HG03565 (cell line): Measurements from ENCODE around the gene TOP1.
"Not testable (repeated sequence)": the region's sequence is repeated elsewhere in the genome, so short reads cannot be mapped to it uniquely, and the experiment has no call there.

Experiments
- ATAC-seq: cut with Tn5 transposase; IDR thresholded peaks from one replicate; pipeline ENCODE4 v1.9.1; 2021; ENCODE audit warnings: mild to moderate bottlenecking, moderate library complexity; ENCODE audit not compliant: unreplicated experiment

Gene TOP1

DNA sequence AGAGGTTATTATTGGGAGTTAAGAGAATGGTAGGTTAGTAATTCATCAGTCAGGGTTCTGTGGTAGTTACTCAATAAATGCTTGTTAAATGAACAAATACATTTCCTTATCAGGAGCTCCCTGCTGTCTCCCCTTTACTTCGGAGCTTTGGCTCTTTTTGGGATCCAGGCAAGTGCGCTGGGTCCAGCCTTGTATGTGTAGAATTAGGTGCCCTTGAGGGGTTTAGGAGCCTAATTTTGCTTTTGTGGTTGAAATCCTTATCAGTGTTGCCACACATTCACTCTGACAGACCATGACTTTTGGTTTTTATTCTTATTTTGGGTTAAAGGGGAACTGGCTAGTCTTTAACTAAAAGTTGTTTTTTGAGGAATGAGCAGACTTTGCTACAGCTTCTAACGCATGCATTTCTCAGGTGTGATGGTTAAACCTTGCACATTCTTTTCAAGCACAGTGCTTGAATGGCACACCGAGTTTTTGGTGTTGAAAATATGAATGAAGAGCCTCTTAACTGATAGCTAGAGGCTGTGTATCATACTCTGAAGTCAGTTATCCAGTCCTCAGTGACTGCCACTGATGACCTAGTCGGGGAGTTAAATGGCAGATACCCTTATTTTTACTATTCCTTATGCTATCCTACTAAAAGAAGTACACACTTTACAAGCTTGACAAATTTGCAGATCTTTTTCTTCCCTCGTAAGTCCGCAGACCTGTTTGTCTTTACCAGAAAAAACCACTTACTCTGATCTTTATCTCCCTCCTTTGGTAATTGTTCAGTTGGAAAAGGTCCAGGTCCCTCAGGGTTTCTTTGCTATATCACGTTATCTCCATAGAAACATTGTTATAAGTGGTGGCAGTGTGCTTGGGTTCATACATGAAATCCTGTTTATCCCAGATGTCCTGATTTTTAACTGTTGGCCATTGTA lies 58.0 kb downstream of the TOP1 start:
- no peak for ATAC-seq

DNA sequence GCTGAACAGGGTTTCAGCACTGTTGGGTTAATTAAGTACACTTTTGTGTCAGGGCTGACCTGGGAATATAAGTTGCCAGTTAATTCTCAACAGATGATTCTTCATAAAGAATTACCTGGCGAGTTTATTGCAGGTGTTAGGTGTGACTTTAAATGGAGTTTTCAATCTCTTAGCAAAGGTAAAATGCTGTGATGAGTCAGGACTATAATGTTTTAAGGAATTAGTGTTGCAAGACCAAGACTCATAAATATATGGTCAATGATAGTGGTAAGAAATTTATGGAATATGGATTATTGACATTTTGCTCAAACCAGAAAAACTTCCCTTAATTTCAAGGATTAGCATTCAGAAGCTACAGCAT lies 58.7 kb downstream of the TOP1 start:
- no peak for ATAC-seq

DNA sequence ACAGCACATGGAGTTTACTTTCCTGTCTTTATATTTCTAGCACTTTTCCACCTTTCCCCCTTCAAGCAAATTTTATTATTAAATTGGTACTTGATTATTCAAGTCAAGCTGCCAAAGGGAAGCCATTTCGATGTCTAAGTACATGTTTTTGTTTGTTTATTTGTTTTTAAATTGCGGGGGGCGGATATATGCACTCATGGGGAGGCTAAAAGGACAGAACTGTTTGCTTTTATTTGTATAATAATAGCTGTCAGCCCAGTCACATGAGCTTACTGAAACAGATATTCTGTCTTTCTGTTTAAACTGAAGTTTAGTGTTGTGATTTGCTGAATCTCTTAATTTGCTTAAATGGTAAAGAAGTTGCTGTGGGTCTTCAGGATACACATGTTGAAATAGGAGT lies 59.2 kb downstream of the TOP1 start:
- ATAC-seq: no peak

DNA sequence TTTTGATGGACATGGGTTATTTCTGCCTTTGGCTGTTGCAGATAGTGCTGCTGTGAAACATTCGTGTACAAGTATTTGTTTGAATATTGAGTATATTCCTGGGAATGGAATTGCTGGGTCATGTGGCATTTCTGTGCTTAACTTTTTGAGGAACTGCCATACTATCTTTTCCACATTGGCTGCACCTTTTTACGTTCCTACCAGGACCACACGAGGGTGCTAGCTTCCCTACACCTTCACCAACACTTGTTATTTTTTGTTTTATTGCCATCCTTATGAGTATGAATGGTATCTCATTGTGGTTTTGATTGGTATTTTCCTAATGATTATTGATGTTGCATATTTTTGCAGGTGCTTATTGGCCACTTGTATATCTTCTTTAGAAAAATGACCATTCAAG lies 60.9 kb downstream of the TOP1 start:
- no peak for ATAC-seq

DNA sequence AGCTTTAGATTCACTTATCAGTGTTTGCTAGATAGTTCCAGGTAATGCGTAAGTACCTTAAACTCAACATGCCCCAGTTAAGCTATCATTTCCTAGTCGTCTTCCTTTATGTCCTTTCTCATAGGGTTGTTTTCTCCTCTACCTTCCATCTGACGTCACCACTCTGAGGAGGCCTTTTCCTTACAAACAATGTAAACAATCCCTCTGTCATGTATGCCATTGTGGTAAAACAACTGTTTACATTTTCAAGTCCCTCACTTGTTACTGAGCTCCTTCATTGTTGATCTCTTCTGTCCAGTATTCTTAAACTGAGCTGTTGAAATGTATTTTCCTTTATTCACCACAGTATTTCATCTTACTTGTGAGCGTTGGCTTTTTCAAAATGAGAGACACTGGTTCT lies 63.3 kb downstream of the TOP1 start:
- no peak for ATAC-seq

DNA sequence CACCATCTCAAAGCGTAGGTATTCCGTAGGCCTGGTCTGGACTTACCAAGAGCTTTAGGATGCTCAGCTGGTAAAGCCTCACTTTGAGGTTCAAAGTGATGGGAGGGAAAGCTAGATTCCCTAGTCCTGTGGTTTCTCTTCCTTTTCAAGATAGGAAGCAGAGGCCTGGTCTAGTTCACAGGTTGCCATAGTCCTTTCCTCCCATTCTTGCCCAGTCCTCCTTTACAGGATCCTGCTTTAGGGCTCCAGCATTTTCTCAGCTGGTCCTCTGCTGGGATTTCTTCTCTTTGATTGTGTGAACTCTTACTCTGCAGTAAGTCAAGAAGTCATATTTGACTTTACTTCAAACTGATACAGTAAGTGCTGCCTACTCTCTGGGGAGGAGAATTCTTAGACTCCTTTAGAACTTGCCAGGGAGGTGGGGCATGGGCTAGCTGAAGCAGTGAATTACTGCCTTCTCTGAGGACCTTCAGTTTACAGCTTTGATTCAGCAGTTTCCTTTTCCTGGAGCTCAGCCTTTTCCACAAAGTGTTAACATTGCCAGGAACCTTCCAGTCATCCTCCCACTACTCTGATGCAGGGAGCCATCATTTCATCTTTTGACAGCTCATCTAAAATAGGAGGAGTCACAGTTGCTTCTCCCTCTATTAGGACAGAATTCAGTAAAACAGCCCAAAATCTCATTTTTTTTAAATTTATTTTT lies 65.9 kb downstream of the TOP1 start:
- no peak for ATAC-seq

DNA sequence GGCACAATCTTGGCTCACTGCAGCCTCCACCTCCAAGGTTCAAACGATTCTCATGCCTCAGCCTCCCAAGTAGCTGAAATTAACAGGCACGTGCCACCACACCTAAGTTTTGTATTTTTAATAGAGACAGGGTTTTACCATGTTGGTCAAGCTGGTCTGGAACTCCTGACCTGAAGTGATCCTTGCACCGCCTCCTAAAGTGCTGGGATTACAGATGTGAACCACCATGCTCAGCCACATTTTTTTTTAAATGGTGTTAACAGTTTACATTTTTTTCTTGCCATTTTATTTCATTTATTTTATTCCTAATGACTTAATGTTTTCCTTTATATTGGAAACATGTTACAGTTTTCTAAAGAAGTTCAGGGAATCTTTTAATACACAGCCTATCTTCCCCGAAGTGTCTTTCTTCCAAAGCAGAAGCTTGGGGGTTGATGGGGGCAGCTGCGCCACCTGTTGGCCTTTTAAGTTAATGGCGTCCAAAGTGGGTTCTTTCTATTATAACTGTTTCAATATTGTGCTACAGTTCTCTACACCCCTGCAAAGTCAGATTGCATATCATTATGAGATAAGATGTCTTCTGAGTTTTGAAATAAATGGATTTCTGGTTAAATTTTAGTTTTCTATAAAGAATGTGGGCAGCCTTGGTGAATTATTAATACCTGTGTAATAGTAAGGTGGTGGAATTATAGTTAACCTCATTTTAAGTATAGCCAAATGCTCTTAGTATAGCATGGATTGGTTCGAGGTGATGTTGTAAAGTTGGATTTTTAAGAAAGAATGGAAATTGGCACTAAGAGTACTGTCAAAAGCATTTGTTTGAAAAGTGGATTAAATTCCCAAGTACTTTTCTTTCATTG lies 66.7 kb downstream of the TOP1 start:
- ATAC-seq: no peak

DNA sequence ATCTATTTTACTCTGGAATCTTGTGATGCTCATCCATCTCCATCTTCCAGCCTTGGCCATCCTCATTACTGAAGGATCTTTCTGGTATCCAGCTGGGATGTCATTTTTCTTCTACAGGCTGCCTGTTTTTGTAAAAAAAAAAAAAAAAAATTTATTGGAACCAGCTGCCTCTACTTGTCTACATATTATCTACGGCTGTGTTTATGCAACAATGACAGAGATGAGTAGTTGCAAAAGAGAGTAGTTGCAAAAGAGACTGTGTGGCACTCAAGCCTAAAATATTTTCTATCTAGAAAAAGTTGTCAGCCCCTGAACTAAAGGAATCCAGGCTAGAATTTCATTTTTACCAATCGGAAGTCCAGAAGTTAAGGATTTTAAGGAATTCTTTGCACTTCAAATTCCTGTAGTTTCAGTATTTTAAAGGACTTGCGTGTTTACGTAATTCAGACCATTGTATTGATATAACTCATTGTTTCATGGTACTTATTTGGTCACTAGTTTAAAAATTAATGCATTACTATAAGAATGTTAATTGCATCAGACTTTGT lies 70.2 kb downstream of the TOP1 start:
- ATAC-seq: no peak

DNA sequence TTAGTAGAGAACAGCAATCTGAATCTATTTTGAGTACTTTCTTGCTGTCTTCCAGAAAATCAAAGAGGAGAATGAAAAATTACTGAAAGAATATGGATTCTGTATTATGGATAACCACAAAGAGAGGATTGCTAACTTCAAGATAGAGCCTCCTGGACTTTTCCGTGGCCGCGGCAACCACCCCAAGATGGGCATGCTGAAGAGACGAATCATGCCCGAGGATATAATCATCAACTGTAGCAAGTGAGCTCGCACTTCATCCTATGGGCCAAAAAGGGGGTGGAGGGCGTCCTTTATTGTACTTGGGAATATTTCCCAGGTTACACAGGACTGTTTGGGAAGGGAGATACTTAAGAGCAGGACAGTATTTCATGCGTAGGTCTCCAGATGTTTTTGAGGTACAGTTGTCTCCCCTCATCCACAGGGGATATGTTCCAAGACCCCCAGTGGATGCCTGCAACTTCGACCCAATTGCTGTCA lies 71.4 kb downstream of the TOP1 start:
- no peak for ATAC-seq

DNA sequence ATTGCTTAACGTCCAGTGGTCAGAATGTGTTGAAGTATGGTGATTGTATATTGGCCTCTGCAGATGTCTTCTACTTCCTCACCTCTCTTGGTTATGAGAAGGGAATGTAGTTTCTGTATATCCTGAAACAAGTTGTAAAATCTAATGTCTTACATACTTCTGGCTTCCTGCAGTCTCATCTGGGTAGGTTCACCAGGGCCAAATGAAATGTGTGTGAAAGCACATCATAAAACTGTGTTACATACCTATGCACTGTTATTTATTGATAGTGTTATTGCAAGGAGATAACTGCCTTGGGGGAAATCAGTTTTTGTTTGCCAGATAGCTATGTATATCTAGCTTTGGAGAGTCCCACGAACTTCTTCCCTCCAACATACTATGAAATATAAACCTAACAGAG lies 73.0 kb downstream of the TOP1 start:
- no peak for ATAC-seq

DNA sequence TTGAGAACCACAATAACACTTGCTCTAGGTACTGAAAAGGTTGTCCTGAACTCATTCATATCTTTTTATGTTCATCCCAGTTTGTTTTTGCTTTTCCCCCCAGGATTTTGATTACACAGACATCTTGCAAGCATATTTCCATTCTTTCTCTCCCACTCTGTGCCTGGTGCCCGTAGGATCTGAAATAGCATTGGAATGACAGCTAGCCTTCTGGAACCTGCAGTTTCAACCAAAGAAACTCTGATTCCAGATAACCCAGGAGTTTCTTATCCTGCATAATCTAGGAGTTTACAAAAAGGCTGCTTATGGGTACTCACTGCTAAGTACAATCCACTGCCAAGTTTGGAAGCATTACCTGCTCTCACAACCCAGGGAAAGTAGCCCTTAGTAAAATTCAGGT lies 79.9 kb downstream of the TOP1 start:
- ATAC-seq: no peak

DNA sequence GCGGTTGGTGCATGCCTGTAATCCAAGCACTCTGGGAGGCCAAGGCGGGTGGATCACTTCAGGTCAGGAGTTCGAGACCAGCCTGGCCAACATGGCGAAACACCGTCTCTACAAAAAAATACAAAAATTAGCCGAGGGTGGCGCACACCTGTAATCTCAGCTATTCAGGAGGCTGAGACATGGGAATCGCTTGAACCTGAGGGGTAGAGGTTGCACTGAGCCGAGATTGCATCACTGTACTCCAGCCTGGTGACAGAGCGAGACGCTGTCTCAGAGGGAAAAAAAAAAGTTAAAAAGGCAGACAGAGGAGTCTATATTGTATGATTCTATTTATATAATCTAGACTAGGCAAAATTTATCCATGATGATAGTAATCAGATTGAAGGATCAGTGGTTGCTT lies 81.4 kb downstream of the TOP1 start:
- ATAC-seq: no peak

DNA sequence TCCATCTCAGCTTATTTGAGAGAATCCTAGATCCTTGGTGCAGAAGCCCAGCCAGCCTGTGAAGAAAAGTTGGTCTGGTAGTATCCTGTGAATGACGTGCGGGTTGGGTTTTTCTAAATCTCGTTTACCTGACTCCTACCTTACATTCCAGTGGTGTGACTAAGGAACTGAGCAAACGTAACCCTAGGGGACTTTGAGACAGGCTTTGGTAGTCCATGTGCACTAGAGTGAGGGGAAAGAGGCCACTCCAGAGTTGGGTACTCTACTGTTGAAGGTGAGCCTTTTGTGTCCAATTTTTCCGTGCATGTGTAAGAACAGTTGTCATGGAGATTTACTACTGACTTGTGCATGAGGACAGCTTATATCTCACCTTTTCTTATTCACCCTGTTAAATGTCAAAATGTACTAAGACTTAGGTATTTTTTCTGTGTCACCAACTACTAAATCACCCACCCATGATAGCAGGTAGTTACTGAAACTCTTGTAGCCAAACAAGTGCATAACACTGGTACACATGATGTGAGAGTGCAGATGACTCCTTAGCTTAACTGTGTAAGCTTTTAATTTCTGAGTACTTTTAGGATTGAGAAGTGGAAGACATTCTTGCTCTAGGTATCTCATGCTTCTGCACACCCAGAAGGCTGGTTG lies 82.4 kb downstream of the TOP1 start:
- ATAC-seq: no peak

DNA sequence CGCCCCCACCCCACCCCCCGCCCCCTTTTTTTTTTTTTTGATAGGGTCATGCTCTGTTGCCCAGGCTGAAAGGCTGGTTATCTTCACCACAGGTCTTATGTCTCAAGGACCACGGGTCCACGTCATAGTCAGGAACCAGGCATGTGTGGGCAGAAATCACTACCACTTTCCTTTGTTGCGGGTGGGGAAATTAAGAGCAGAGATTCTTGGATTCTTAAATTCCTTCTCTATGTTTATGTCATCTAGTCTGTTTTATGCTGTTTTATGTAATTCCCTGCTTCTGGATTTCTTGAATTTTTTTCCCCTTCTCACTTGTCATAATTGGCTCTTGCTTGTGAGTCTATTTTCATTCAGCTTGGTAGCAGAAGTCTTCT lies 82.9 kb downstream of the TOP1 start:
- no peak for ATAC-seq

DNA sequence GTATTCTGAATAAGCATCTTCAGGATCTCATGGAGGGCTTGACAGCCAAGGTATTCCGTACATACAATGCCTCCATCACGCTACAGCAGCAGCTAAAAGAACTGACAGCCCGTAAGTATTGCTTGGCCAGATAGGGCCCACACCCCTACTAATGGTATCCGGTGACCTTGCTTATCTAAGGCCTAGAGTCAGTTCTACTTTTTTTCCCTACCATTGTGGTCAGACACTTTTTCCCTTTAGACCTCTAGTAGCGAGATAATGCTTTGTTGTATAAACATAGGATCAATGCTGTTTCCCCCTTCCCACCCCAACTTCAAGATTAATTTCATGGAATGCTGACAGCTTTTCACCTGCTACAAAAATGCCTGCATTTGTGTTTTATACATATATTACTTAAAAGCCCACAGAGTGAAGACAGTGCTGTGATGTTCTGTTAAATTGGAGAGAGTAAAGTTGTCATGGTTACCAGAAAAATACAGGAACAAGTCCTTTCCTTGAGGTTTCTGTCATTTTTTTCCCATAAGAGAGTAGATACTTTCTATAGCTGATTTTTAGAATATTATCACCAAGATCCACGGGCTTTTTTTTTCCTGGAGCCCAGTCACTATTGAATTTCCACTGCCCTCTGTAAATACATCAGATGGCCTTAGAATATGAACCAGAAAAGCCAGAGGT lies 87.8 kb downstream of the TOP1 start:
- ATAC-seq: no peak

DNA sequence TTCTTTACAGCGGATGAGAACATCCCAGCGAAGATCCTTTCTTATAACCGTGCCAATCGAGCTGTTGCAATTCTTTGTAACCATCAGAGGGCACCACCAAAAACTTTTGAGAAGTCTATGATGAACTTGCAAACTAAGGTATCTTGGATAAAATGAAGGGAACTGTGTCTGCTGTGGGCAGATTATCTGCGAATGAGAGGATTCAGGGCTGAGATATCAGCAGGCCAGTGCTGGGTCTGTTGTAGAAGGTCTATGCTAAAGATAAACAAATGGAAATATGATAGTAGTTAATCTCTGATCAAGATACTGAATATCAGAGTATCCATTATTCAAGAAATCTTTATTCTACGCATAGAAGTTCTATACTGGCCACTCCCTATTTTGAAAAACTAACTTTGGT lies 89.5 kb downstream of the TOP1 start:
- ATAC-seq: not testable (repeated sequence)

DNA sequence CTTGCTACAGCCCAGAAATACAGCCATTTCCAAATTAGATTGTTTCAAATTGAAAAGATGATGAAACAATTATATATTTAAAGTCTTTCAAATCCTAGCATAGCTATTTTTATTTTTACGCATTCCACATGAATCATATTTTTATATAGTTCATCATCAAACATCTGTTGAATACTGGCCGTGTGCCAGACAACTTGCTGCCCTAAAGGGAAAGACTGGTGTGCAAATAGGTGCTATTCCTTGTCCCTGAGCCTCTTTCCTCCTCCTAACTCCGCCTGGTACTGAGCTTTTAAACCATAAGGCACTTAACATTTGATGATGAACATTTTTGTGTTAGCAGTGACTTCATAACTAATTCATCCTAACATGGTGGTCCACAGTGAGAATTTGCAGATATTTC lies 90.0 kb downstream of the TOP1 start:
- ATAC-seq: no peak

DNA sequence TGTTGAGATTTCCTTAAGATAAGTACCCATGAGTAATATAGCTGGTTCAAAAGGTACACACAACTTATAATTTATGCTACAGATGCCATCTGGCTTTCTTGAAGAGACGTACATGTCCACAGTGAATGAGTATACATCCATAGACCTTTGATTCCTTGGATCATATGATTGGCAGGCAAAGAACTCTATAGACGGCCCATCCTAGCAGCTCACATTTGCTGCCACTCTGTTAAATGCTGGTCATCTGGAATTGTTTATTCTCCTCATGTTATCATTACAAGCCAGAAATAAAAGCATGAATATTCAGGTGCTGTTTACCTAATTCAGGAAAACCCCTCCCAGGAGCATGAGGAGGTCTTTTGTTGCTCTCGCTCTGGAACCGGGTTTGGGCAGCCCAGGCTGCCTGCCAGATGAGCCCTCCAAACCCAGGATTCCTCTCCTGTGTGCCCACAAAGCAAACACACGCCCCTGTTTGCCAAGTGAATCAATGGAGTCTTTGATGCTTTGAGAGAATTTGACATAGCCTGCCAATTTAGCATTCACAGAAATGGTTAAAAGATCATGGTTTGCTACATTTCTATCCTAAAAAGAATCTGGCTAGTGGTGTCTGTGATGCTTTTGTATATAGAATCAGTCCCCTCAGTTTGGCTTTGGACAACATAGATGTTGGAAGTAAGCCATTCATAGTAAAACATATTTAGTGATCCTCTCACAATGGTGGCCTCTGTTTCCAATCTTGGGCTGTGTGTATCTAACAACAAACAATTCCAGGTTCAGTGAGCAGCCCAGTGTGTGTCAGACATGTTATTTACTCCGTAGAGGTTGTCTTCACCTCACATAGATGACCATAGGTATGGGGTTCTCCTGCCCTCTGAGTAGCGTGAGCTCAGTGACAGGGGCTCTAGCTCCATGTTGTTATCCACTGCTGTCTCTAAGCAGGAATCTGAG lies 91.3 kb downstream of the TOP1 start:
- ATAC-seq: no peak

DNA sequence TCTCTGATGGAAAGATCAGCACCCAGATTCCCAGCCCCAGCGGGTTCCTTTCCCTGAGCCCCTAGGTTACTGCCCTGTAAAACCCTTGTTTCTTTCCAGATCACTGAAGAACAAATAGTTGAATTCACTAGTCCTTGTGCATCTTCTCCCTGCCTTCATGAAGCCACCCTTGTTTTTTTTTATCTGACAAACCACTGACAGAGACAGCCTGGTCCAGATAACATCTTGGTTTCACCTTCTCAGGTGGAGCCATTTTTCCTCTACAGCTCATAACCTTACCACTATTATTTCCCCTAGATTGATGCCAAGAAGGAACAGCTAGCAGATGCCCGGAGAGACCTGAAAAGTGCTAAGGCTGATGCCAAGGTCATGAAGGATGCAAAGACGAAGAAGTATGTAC lies 92.8 kb downstream of the TOP1 start:
- ATAC-seq: no peak
